Mammary epithelial cell (primary cell): ENCODE data around the gene RPL10A.

Experiments
- CTCF ChIP-seq, 2 donors: IDR thresholded peaks in 1 of 2; conservative IDR thresholded peaks in 1 of 2; 2 replicates each; pipeline ENCODE4 v1.5.1; 2011 to 2012; ENCODE audit warnings: inconsistent platforms in 2 of 2, low read length in 2 of 2, mild to moderate bottlenecking in 2 of 2, control low read depth in 1 of 2, low read depth in 1 of 2; ENCODE audit not compliant: insufficient read depth in 1 of 2; ENCODE audit errors: extremely low read depth in 1 of 2
- EZH2 ChIP-seq: IDR thresholded peaks from 2 replicates; pipeline ENCODE4 v1.6.1; 2012; ENCODE audit warnings: low read length, inconsistent platforms, borderline replicate concordance

- TF ChIP-seq CTCF (conservative IDR thresholded peaks at IDR 0.05 in 1 of 2, IDR thresholded peaks at IDR 0.05 in 1 of 2; ENCODE audit: extremely low read depth in 1 of 2, insufficient read depth in 1 of 2, low read depth in 1 of 2, low read length in 2 of 2): no peak
- TF ChIP-seq EZH2: no peak
Observed at GRCh38 chr6:35491558-35492257, 23.5 kb downstream of the RPL10A start.
